HL-60 (cell line): ENCODE data around the gene FBXO34.

ENCODE experiments used
- DNase-seq, 2 experiments: peaks; one replicate each; pipeline ENCODE4 v3.0.0-alpha.2; 2010 to 2020; ENCODE audit warnings: low read depth in 1 of 2, low spot score in 1 of 2
- H3K27ac ChIP-seq: fragments of 250-450 bp; sonication (Bioruptor Pico); replicated peaks from 2 replicates; pipeline ENCODE4 v1.5.1; 2020; ENCODE audit warnings: mild to moderate bottlenecking, moderate library complexity
- H3K27me3 ChIP-seq: fragments of 250-450 bp; sonication (Bioruptor Pico); 2 replicates; pipeline ENCODE4 v1.5.1; 2021; ENCODE audit warnings: mild to moderate bottlenecking, moderate library complexity; ENCODE audit not compliant: insufficient read depth, poor library complexity, severe bottlenecking
- H3K4me3 ChIP-seq: replicated peaks from 2 replicates; pipeline ENCODE4 v1.5.1; 2011; ENCODE audit warnings: mild to moderate bottlenecking, control low read depth, low read length; ENCODE audit not compliant: insufficient read depth
- CTCF ChIP-seq: IDR thresholded peaks from one replicate; pipeline ENCODE4 v1.5.1; 2011; ENCODE audit warnings: low read length, control low read depth, inconsistent platforms; ENCODE audit not compliant: insufficient read depth
- GABPA ChIP-seq: IDR thresholded peaks from 2 replicates; pipeline ENCODE4 v1.6.1; 2012; ENCODE audit warnings: low read depth
- POLR2AphosphoS5 ChIP-seq: IDR thresholded peaks from 2 replicates; pipeline ENCODE4 v1.6.1; 2012; ENCODE audit warnings: low read depth
- SPI1 ChIP-seq: IDR thresholded peaks from 2 replicates; pipeline ENCODE4 v1.6.1; 2012; ENCODE audit warnings: low read depth, mild to moderate bottlenecking, borderline replicate concordance
- long read RNA-seq: library from polyadenylated mRNA; unstranded; transcript quantifications from one replicate; pipeline ENCODE4 v2.0.0, GENCODE V29; 2020
- TF ChIP-seq, protein P1 (sequence below): IDR thresholded peaks from 2 replicates; pipeline ENCODE4 v1.6.1; 2012; ENCODE audit warnings: low read depth; ENCODE audit not compliant: insufficient replicate concordance

FBXO34 gene
- long read RNA-seq, transcript FBXO34-201 (2 exons, 3,464 nt) = major isoform, 224 of 242 reads
- long read RNA-seq, partial matches to known transcripts = 6 of 242 reads
- long read RNA-seq, other reads (novel, unspliced or antisense) = 12 of 242 reads

GRCh38 chr14:55270832-55271571, at the start of gene FBXO34:
FBXO34 (plus strand) TSS chr14:55271421; CDS start chr14:55350391, 78,970 bp downstream.
- DNase-seq = peak; percentile 81 to 97
- TF ChIP-seq, protein P1, sequence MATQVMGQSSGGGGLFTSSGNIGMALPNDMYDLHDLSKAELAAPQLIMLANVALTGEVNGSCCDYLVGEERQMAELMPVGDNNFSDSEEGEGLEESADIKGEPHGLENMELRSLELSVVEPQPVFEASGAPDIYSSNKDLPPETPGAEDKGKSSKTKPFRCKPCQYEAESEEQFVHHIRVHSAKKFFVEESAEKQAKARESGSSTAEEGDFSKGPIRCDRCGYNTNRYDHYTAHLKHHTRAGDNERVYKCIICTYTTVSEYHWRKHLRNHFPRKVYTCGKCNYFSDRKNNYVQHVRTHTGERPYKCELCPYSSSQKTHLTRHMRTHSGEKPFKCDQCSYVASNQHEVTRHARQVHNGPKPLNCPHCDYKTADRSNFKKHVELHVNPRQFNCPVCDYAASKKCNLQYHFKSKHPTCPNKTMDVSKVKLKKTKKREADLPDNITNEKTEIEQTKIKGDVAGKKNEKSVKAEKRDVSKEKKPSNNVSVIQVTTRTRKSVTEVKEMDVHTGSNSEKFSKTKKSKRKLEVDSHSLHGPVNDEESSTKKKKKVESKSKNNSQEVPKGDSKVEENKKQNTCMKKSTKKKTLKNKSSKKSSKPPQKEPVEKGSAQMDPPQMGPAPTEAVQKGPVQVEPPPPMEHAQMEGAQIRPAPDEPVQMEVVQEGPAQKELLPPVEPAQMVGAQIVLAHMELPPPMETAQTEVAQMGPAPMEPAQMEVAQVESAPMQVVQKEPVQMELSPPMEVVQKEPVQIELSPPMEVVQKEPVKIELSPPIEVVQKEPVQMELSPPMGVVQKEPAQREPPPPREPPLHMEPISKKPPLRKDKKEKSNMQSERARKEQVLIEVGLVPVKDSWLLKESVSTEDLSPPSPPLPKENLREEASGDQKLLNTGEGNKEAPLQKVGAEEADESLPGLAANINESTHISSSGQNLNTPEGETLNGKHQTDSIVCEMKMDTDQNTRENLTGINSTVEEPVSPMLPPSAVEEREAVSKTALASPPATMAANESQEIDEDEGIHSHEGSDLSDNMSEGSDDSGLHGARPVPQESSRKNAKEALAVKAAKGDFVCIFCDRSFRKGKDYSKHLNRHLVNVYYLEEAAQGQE = no peak
- TF ChIP-seq SPI1 = peak; percentile 97
- TF ChIP-seq GABPA = no peak
- peak; percentile 68 for TF ChIP-seq CTCF
- peak; percentile 50 for TF ChIP-seq POLR2AphosphoS5
- H3K27ac ChIP-seq = peak within 1 kb of the TSS; percentile 93

DNA sequence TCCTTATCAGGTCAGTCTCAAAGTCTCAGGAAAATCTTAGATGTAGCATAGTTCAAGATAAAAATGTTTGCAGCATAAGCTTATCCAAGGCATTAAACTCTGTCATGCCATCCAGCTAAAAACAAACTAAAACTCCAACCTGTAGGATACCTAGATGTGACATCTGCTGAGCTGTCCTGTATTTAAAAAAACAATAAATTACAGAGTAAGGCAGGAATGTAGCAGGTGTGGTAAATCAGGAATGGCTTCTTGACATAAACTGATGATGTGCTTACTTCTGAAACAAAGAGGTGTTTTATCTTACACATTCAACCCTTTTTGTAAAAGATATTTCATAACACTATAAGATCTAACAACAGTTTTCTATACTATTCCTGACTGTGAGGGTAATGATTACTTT, 49.3 kb upstream of the FBXO34 start:
- Histone ChIP-seq H3K4me3 (no peak overlapping the region), H3K27ac (no peak overlapping the region), H3K27me3 (no peaks in the 10 kb centered on the region)
- TF ChIP-seq, protein P1 = no peak
- TF ChIP-seq CTCF (no peak), GABPA (no peak), POLR2AphosphoS5 (no peak), SPI1 (no peak)
- DNase-seq = no peak

More at GRCh38 chr14:55270832-55271571, at the start of gene FBXO34:
- H3K27me3 ChIP-seq = no peaks in the 10 kb centered on the region
- peak within 1 kb of the TSS; percentile 95 for H3K4me3 ChIP-seq

DNA sequence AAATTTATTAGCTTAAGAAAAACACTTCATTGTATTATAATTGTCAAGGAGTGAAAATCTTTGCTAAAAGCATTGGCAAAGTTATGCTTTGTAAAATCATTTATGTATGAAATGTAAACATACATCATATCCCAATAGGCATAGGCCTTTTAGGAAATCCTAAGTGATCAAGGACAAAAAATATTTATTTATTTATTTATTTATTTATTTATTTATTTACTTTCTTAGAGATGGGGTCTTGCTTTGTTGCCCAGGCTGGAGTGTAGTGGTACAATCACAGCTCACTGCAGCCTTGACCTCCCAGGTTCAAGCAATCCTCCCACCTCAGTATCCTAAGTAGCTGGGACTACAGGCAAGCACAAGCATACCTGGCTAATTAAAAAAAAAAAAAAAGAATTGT, 47.9 kb upstream of the FBXO34 start:
- TF ChIP-seq, protein P1 = no peak
- TF ChIP-seq GABPA (no peak), SPI1 (no peak), CTCF (no peak), POLR2AphosphoS5 (no peak)

More for the DNA sequence above, 47.9 kb upstream of the FBXO34 start:
- DNase-seq = no peak
- Histone ChIP-seq H3K4me3 (no peak overlapping the region), H3K27me3 (no peaks in the 10 kb centered on the region), H3K27ac (no peak overlapping the region)
